Loucy (cell line): ENCODE measurements around the gene ANKRD55.

Experiments used
- CTCF ChIP-seq: fragments of 200-600 bp; sonication (generic); conservative IDR thresholded peaks from 2 replicates; pipeline ENCODE4 v1.5.1; 2014; ENCODE audit warnings: mild to moderate bottlenecking, antibody characterized with exemption, low read length
- EZH2phosphoT487 ChIP-seq: fragments of 200-600 bp; IDR thresholded peaks from 2 replicates; pipeline ENCODE4 v1.6.1; 2018; ENCODE audit warnings: antibody characterized with exemption, mild to moderate bottlenecking, moderate library complexity, borderline replicate concordance

GRCh38 chr5:56148453-56148971, 84.6 kb downstream of the ANKRD55 start:
- TF ChIP-seq CTCF (no peak), EZH2phosphoT487 (no peak)
